ENCODE data around the gene SFSWAP.
"Not testable (repeated sequence)": the region's sequence is repeated elsewhere in the genome, so short reads cannot be mapped to it uniquely, and the experiment has no call there.

Gene SFSWAP

GRCh38 chr12:131710464-131711457 is at the start of gene SFSWAP:
Gene SFSWAP (plus strand): TSS chr12:131711090. CDS start chr12:131711230, 140 bp downstream.
- DNase-seq (ENCODE audit: low read depth): peak; percentile 66

GRCh38 chr12:131661170-131661985 is 49.5 kb upstream of the SFSWAP start:
- not testable (repeated sequence) for DNase-seq (ENCODE audit: low read depth)

- not testable (repeated sequence) for DNase-seq (ENCODE audit: low read depth)
Observed at GRCh38 chr12:131661986-131662288, 49.0 kb upstream of the SFSWAP start.

GRCh38 chr12:131662346-131662745 is 48.5 kb upstream of the SFSWAP start:
- DNase-seq (ENCODE audit: low read depth): not testable (repeated sequence)

GRCh38 chr12:131665666-131666065 is 45.2 kb upstream of the SFSWAP start:
- DNase-seq (ENCODE audit: low read depth): not testable (repeated sequence)

- not testable (repeated sequence) for DNase-seq (ENCODE audit: low read depth)
Observed at GRCh38 chr12:131666486-131666885, 44.4 kb upstream of the SFSWAP start.

- DNase-seq (ENCODE audit: low read depth): not testable (repeated sequence)
Observed at GRCh38 chr12:131666978-131667601, 43.8 kb upstream of the SFSWAP start.

GRCh38 chr12:131671276-131671675 is 39.6 kb upstream of the SFSWAP start:
- no peak for DNase-seq (ENCODE audit: low read depth)

- DNase-seq (ENCODE audit: low read depth): no peak
Observed at GRCh38 chr12:131671871-131672270, 39.0 kb upstream of the SFSWAP start.

GRCh38 chr12:131672311-131672940 is 38.5 kb upstream of the SFSWAP start:
- DNase-seq (ENCODE audit: low read depth): no peak

GRCh38 chr12:131672941-131673887 is 37.7 kb upstream of the SFSWAP start:
- DNase-seq (ENCODE audit: low read depth): no peak

GRCh38 chr12:131673888-131674257 is 37.0 kb upstream of the SFSWAP start:
- no peak for DNase-seq (ENCODE audit: low read depth)

- DNase-seq (ENCODE audit: low read depth): no peak
Observed at GRCh38 chr12:131674373-131674772, 36.5 kb upstream of the SFSWAP start.

GRCh38 chr12:131675126-131676080 is 35.5 kb upstream of the SFSWAP start:
- no peak for DNase-seq (ENCODE audit: low read depth)

- no peak for DNase-seq (ENCODE audit: low read depth)
Observed at GRCh38 chr12:131676544-131676943, 34.3 kb upstream of the SFSWAP start.

GRCh38 chr12:131677067-131677466 is 33.8 kb upstream of the SFSWAP start:
- DNase-seq (ENCODE audit: low read depth): not testable (repeated sequence)

GRCh38 chr12:131677699-131678098 is 33.2 kb upstream of the SFSWAP start:
- no peak for DNase-seq (ENCODE audit: low read depth)

GRCh38 chr12:131678389-131679181 is 32.3 kb upstream of the SFSWAP start:
- not testable (repeated sequence) for DNase-seq (ENCODE audit: low read depth)

GRCh38 chr12:131679186-131679585 is 31.7 kb upstream of the SFSWAP start:
- DNase-seq (ENCODE audit: low read depth): not testable (repeated sequence)
